GM18502 (cell line): ENCODE results near the gene RSRP1.

ENCODE experiments used
- ATAC-seq: cut with Tn5 transposase; IDR thresholded peaks from one replicate; pipeline ENCODE4 v1.9.1; 2021; ENCODE audit warnings: mild to moderate bottlenecking; ENCODE audit not compliant: unreplicated experiment, poor library complexity

The RSRP1 gene

DNA sequence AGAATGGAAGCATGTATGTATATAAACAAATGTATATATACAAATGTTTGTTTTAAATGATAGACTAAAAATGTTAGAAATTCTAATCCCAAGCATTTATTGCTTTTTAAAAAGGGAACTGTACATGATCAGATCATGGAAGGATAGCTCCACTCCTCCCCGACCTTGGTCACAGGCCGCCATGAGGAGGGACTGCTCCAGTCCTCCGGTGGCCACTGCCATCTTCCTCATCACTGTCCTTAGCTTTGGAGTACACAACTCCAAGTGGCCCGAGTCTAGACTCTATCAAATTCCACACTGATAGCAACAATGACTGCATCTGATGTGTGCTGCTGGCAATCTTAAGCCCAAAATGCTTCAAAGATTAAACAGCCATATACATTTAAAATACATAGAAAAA lies 24.6 kb downstream of the RSRP1 start:
- ATAC-seq: no peak

DNA sequence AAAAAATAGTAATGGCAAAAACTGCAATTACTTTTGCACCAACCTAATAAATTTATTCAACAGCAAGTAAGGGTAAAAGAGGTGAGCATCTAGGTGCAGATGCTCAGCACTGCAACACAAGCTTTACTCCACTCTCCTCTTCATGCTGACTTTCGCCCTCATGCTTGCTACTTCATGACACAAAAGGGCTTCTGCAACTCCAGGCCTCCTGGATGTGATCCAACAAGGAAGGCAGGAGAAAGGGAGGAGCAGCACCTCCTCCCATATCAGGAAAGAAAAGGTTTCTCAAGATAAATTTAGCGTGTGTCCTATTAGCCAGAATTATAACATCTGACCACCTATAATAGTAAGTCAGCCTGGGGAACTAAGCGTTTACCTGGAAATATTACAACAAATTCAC lies 26.6 kb downstream of the RSRP1 start:
- ATAC-seq: no peak

DNA sequence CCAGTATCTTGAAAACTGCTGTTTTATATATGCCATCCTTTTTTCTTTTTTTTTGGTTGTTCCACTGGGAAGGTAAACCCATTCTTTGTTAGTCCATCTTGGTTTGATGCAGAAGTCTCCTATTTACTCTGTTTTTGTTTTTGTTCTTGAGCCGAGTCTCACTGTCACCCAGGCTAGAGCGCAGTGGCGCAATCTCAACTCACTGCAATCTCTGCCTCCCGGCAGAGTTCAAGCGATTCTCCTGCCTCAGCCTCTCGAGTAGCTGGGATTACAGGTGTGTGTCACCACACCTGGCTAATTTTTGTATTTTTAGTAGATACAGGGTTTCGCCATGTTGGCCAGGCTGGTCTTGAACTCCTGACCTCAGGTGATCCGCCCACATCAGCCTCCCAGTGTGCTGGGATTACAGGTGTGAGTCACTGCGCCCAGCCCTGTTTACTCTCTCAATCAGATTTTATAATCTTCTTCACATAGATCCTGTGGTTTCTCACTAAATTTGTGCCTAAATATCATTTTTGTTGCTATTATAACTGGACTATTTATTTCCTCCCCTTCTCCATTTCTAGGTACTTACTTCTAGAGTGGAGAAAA lies 27.5 kb downstream of the RSRP1 start:
- no peak for ATAC-seq

DNA sequence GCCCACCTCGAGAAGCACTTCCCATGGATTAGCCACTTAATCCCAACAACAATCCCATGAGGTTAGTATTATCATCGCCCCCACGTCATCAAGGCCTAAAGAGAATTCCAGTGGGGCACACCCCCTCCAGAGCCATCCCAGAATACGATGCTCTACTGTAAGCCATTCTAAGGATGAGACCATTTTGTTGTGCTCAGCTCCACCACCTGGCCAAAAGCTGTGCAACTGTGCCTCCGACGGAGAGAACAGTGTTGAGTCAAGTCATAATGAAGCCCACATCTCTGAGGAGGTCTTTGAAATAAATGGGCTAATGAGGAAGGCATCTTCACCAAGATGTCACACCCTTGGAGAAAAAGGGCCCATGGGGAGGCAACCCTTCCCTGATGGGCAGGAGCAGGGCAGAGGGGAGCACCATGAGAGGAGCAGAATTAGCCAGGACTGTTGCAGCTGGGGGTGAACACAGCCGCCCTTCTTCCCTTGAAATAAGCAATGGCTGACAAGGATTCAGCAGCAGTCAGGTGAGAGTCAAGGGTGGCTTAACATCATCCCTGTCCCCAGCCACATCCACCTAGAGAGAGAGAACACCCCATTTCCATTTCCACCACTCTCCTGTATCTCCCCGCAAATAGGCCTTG lies 29.5 kb downstream of the RSRP1 start:
- no peak for ATAC-seq

DNA sequence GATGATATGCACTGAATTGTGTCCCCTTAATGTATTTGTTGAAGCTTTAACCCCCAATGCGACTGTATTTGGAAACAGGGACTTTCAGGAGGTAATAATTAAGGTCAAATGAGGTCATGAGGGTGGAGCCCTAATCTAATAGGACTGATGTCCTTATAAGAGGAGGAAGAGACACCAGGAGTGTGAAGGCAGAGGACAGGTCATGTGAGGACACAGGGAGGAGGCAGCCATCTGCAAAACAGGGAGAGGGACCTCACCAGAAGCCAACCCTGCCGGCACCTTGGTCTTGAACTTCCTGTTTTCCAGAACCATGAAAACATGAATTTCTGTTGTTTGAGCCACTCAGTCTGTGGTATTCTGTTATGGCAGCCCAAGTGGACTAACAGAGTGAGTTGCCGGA lies 30.2 kb downstream of the RSRP1 start:
- no peak for ATAC-seq

DNA sequence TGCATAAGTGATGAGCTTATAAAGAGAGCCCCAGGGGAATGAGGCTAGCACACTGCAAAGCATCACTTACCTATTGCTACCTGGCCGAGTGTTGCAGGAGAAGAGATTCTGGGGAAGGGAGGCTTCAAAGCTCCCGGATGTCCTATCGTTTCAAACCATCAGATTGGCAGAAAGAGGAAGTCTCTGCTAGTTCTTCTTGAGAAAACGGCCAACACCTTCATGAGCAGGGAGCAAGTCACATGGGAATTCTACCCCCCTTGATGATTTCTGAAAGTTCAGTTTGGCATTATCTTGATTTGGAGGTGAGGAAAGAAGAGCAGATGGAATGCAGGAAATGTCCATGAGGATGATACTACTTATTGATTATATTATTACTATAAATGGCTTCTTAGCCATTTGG lies 31.1 kb downstream of the RSRP1 start:
- ATAC-seq: no peak

DNA sequence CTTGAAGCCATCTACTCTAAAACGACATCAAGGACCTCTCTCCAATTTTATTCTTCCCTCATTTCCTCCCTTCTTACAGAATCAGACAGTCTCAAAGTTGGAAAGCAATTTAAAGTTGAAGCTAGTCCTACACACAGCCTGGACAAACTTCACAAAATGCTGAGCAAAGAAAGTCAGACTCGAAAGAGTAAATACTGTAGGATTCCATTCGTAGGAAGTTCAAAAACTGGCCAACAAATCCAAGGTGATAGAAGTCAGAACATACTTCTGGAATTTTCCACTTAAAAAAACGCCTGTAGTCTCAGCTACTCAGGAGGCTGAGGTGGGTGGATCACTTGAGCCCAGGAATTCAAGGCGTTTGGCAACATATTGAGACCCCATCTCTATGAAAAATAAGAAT lies 34.5 kb downstream of the RSRP1 start:
- ATAC-seq: no peak

DNA sequence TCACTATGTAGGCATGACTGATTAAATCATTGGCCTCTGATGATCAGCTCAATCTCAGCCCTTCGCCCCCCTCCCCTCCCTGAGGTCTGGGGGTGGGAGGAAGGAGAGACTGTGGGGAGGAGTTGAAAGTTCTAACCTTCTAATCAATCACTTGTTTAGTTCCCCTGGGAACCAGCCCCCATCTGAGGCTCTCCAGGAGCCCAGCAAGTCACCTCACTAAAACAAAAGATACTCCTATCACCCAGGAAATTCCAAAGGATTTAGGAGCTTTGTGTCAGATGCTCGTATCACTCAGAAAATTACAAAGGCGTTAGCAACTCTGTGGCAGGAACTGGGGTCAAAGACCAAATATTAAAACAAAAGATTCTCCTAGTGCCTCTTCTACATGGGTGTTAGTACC lies 36.5 kb downstream of the RSRP1 start:
- ATAC-seq: no peak

DNA sequence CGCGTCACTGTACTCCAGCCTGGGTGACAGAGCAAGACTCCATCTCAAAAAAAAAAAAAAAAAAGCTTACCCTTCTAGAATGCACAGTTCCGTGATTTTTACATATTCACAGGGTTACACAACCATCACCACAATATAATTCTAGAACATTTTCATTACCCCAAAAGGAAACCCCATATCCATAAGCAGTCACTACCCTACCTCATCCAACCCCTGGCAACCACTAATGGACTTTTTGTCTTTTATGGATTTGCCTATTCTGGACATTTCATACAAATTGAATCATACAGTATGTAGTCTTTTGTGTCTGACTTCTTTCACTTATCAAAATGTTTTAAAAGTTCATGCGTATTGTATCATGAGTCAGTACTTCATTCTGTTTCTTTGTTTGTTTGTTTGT lies 37.7 kb downstream of the RSRP1 start:
- ATAC-seq: no peak

DNA sequence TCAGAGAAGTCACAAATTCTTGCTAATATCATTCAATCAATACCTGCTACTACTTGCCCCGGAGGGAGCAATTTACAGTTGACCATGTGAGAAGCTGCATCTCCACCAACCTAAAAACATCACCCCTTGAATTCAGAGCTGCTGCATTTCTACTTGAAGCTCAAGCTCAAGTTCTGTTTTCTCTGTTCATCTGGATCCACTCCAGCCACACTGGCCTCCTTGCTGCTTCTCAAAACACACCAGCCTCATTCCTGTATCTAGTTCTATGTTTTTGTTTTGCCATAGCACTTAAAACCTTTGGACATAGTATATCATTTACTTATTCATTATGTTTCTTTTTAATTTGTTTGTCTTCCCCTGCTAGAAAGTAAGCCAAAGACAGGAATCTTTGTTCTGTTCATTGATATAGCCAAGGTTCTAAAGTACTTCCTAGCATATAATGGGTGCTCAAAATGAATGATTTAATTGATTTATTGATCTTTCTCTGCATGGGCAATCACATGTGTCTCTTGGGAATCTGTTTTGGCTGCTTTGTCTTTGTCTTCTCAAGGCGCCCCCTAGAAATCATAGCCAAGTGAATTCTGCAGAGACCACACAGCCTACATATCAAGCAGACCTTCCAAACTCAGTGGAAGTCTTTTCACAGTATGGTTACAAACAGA lies 38.6 kb downstream of the RSRP1 start:
- no peak for ATAC-seq

DNA sequence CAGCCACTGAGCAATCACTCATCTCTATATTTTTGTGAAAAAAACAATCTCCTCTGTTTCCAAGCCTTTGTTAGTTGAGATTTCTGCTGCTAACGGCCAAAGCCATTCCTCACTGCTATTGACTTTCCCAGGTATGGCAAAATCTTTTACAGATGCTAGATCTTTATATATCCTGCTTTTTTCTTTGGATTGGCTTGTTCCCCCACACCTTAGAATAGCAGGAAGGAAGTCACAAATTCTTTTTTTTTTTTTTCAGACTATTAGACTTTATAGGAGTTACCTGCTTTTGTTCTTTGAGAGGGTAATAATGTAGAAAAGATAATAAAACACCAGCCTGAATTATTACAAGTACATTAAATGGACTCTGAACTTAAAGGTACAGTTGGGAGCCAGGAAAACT lies 39.2 kb downstream of the RSRP1 start:
- ATAC-seq: no peak

DNA sequence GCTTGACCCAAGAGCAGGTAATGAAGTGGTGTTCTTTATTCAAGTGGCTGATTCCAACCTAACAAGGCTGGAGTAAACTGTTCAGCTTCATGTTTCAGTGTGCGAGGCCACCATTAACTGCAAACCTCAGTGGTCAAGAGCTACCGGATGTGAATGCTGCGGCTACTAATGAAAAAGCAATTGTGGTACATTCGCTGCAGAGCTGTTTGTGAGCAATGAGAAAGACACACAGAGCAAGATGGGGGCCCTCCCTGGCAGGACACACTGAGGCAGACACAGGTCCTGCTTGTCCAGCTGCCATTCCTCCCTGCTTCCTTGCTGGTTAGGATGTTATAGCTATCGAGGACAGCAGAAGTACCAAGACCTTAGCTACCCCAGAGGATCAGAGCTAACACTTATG lies 41.1 kb downstream of the RSRP1 start:
- ATAC-seq: no peak

DNA sequence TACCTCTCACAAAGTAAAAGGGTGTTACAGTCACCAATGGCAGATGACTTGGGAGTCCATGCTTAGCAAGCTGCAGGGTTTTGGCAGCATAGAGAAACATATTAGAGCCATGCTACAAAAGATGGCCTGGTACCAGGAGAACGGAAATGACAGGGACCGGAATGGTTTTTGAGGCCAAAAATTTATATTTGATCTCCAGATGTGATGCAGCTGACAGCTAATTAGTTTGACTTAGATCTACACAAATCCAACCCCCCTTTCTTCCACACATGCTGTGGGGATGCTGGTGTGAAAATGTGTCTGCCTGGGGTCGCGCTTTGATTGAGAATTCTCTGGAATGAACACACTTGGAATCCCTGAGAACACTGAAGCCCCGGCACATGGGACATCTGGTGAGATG lies 41.5 kb downstream of the RSRP1 start:
- ATAC-seq: no peak

DNA sequence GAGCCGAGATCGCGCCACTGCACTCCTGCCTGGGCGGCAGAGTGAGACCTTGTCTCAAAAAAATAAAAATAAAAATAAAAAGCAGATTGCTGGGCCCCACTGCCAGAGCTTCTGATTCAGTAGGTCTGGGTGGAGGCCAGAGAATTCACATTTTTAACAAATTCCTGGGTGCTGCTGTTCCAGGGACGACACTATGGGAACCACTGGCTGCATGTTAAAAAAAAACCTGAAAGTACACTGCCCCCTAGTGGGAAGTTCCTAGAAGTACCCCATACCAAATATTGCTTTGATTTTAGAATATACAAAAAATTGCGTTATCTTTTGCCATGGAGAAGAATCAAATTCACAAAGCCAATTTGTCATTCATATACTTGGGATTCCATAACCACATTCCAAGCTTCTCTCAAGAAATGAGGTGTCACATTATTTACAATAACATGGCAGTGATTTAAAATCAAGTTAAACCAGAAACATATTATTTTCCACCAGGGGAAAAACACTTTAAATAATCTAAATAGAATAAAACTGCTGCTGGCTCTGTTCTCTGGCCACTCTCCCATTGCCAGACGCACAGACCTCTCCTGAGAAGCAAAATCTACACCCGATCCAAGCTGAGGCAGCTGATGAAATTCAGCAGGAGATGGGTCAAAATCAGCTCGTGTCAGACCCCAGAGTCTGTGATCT lies 42.3 kb downstream of the RSRP1 start:
- ATAC-seq: no peak

DNA sequence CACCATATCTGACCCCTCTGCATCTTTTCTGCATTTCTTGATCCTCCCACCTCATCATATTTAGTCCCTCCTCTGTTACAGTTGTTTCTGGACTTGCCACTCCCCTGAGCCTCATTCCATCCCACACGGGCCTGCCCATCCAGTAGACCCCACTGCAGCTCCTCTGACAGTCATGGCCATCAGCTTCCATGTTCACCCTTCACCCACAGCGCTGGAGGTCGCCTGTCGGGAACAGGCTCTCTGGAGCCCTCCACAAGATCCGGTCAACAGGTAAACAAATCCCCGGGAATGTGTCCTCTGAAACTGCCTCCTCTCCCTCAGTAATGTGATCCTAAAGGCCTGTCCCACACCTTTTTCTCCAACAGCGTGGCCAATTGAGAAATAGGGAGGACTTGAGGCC lies 46.2 kb downstream of the RSRP1 start:
- no peak for ATAC-seq

DNA sequence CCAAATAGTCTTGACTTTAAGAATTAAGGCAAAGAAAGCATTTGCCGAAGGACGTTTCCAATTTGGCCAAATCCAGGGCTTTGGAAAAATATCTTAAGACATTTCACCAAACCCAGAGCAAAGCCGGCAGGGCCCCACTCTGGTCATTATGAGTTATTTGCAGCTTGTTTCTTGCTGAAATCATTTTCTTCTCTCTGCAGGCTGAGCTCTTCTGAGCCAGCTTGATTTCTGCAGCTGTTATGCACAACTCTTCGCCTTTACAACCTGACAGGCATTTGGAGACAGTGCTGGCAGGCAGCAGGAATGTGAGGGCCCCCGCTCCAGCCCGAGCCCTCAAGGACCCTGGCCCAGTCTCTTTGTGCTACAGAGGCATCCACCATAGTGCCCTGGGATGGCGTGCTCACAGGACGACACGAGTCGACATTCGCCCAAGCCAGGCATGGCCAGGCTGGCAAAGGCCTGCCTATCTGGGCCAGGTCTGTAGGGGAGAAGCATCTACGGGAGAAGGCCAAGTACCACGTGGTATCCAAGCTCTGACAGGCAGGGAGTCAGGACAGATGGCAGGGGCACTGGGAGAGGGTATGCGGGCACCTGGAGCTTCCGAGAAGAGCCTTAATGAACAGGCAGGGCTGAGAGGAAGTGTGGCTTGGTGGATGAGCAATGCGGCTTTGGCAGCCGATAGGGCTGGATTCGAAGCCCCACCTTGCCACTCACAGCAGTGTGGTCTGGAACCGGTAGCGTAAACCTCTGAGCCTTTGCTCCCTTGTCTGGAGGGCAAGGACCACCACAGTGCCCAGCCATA lies 47.2 kb downstream of the RSRP1 start:
- no peak for ATAC-seq

DNA sequence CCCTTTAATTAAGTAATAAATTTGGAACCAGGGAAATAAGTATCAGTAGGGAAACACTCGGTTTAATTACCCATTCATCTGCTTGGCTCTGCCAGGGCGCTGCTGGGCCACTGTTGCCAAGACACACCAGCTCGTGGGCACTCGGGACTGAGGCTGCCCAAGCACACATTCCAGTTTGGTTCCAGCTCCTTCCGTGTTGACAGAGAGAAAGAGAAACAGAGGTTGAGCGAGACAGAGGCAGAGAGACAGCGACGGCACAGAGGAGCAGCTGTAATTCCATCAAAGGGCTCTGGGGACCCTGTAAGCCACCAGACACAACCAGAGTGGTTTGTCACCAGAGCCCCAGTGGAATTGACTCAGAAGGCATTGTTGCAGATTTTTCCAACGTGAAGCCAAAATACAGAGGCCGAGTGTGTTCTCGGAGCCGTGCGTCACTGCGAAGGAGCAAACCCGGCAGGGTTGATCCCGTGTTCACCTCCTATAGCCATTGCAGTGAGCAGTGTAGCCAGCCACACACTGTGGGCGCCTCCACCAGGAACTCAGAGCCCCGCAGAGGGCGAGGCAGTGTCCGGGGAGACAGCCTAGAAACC lies 48.5 kb downstream of the RSRP1 start:
- no peak for ATAC-seq

DNA sequence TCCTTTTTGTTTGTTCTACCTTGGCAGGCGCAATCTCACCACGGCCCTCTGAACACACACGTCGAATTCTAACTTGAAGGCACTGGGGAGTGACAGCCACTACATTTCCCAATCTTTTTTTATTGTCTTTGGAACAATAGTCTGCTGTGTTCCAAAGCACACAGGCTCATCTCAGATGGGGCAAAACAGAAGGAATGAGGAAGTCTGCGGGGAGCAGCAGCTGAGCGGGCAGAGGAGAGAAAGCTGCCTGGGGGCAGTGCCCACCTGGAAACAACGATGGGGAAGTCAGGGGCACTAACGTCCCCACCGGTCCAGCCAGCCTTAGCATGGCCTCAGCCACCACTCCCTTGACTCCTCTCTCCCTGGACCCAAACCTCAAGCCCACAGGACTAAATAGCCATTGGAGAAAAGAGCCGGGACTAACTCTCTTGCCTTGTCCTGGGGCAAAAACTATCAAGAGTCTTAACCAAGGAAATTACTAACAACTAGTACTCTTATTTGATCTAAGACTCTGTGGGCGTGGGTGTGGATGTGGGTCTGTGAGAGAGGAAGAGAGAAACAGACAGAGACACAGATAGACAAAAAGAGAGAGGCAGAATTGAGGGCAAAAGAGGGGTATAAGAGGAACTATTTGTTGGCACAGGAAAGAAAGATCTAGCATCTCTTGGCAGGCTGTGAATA lies 49.1 kb downstream of the RSRP1 start:
- no peak for ATAC-seq

DNA sequence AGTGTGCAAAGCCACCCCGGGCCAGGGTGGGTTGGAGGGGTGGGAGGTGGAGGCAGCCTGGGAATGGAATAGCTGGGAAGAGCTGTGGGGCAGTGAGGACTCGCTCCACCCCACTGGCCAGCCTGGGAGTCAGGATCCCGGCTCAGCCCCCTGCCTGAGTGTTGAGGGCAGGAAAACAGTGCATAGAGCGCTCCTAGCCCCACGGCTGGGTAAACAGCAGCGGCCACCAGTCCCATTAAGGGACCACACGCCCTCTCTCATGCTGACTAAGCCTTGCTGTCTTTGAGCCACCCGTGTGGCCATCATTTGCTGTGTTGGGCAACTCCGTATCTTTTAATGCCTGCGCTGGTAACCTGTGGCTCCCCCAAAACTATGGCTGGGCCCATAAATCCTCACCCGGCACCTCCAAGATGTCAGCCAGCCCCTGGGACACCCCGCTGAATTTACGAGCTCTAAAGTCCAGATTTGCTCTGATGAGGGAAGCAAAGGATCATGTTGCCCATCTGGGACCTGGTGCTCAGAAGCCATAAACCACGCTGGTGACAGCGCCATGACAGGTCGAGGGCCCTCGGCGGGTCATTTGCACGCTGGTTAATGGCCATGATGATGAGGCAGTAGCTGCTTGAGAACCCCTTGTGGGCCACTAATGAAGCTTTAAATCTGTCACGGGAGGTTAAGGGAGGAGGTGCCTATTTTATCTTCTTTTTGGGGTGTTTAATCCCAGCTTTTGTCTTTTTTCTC lies 49.8 kb downstream of the RSRP1 start:
- ATAC-seq: no peak
